Measurements from ENCODE around the gene SCFD2.

Gene SCFD2

GRCh38 chr4:53103481-53103880 is 262.4 kb downstream of the SCFD2 start:
- no peaks in the 10 kb centered on the region for H3K4me1 ChIP-seq
- H3K36me3 ChIP-seq = no peaks in the 10 kb centered on the region
- DNase-seq = no peak
- no peak overlapping the region for H3K4me3 ChIP-seq (ENCODE audit: low read depth, low read length)
- H3K27me3 ChIP-seq = no peaks in the 10 kb centered on the region
- TF ChIP-seq CTCF (IDR thresholded peaks at IDR 0.05; ENCODE audit: low read depth, low read length) = no peak
- H3K9me3 ChIP-seq = no peaks in the 10 kb centered on the region; the same call in 1 of the 2 replicates

GRCh38 chr4:53101191-53101581 is 264.7 kb downstream of the SCFD2 start:
- no peak for TF ChIP-seq CTCF (IDR thresholded peaks at IDR 0.05; ENCODE audit: low read depth, low read length)
- H3K4me1 ChIP-seq = no peaks in the 10 kb centered on the region

DNA sequence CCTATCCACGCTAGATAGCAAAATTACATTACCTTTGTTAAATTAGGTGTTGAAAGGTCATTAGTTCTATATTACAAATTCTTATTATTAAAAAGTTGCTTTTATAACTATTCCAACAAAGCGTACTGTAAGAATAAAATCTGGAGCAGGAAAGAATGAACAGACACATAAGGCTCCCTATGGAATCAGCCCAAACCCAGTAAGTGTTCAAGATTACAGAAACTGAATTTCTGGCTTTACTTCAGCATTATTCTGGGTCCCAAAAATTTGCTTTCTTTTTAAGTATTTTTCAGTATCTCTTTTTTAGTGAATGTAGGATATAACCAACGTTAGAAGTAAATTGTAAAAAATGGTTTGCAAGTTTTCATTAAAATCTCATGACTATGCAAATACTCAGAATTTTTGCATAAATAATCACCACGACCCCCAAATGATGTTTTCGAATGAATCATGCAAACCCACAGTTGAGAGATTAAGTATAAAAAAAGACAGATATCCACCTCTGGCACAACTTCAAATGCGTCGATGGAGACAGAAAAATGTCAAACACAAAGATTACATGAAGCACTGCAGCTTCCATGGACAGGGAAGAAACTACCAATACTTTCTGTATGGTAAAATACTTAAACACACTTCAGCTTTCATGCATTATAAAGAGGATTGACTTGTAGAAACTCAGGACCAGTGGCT is 265.2 kb downstream of the SCFD2 start:
- Histone ChIP-seq H3K9me3 (no peaks in the 10 kb centered on the region; the same call in 1 of the 2 replicates), H3K27me3 (no peaks in the 10 kb centered on the region), H3K4me1 (no peaks in the 10 kb centered on the region), H3K36me3 (no peaks in the 10 kb centered on the region), H3K4me3 (ENCODE audit: low read depth, low read length) (no peak overlapping the region)
- TF ChIP-seq CTCF (IDR thresholded peaks at IDR 0.05; ENCODE audit: low read depth, low read length) = no peak
- DNase-seq = no peak

More at GRCh38 chr4:53101191-53101581, 264.7 kb downstream of the SCFD2 start:
- no peak for DNase-seq
- Histone ChIP-seq H3K27me3 (no peaks in the 10 kb centered on the region), H3K36me3 (no peaks in the 10 kb centered on the region), H3K4me3 (ENCODE audit: low read depth, low read length) (no peak overlapping the region), H3K9me3 (no peaks in the 10 kb centered on the region; the same call in 1 of the 2 replicates)

DNA sequence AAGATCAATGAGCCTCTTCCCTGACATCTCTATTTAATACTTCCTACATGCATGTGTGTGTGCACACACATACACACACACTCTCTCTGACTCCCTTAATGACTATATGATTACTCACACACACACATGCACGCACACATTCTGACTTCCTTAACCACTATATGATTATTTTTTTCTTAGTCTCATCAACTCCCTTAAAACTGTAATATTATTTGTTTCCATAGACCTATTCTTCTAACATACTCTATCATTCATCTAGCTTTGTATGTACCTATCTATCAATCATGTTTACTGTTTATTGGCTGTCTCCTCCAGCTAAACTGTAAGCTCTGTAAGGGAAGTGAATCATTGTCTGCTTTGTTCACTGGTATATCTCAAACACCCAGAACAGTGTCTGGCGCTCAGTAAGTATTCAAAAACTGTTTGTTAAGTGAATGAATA is 267.2 kb downstream of the SCFD2 start:
- no peaks in the 10 kb centered on the region for H3K27me3 ChIP-seq
- no peak for DNase-seq
- TF ChIP-seq CTCF (IDR thresholded peaks at IDR 0.05; ENCODE audit: low read depth, low read length) = no peak
- H3K9me3 ChIP-seq = no peaks in the 10 kb centered on the region; the same call in 1 of the 2 replicates
- H3K4me3 ChIP-seq (ENCODE audit: low read depth, low read length) = no peak overlapping the region
- no peaks in the 10 kb centered on the region; the same call in 1 of the 2 replicates for H3K4me1 ChIP-seq
- H3K36me3 ChIP-seq = no peaks in the 10 kb centered on the region

GRCh38 chr4:53094040-53094439 is 271.8 kb downstream of the SCFD2 start:
- Histone ChIP-seq H3K4me3 (ENCODE audit: low read depth, low read length) (no peak overlapping the region), H3K36me3 (no peaks in the 10 kb centered on the region), H3K27me3 (no peaks in the 10 kb centered on the region), H3K9me3 (no peaks in the 10 kb centered on the region), H3K4me1 (no peaks in the 10 kb centered on the region; the same call in 1 of the 2 replicates)
- no peak for DNase-seq
- TF ChIP-seq CTCF (IDR thresholded peaks at IDR 0.05; ENCODE audit: low read depth, low read length) = no peak
